K562 (cell line): Measurements from ENCODE around the gene BRAF. TPM values are rescaled to one million over a fixed set of nuclear protein-coding genes. Genes with fewer than 3 reads are reported as not detected.
"Not testable (repeated sequence)": the region's sequence is repeated elsewhere in the genome, so short reads cannot be mapped to it uniquely, and the experiment has no call there.

Source experiments
- ATAC-seq: fragments of 200-7000 bp; cut with Tn5 transposase; 3 replicates; pipeline ENCODE4 v1.9.1; 2020; ENCODE audit warnings: moderate library complexity
- BruUV-seq: library from RNA; stranded (reverse); fragments of 400-500 nt; replicated peaks from 2 replicates; lab custom pipeline; 2021; lab: Mats Ljungman, UMichigan
- CTCF ChIA-PET: fragments of 300-600 bp; formaldehyde crosslinking; extraction: SDS; loops from one replicate; lab custom pipeline; 2021; ENCODE audit warnings: low intra/inter-chr PET ratio; lab: Yijun Ruan, JAX
- POLR2A ChIA-PET: fragments of 300-600, 350-650 bp; sonication (Branson Sonifier 250); formaldehyde crosslinking; extraction: SDS; loops from one replicate; lab custom pipeline; 2021; ENCODE audit warnings: antibody characterized with exemption, inconsistent platforms; lab: Yijun Ruan, JAX
- DNase-seq, 4 experiments: peaks; one replicate each; pipeline versions ENCODE4 v3.0.0 to v3.0.0-alpha.2; 2011 to 2018; ENCODE audit warnings: low spot score in 3 of 4, mixed read lengths in 3 of 4; ENCODE audit errors: extremely low read depth in 1 of 4
- FAIRE-seq: peaks from 2 replicates; lab custom pipeline; 2011; peaks lifted over from hg19 to GRCh38; lab: Jason Lieb, UNC
- H2AFZ ChIP-seq: 2 replicates; pipeline ENCODE4 v1.6.0; 2011; ENCODE audit warnings: low read depth, low read length, control low read depth, inconsistent platforms
- H3K27ac ChIP-seq: fragments of 200-600 bp; 3 replicates; pipeline ENCODE4 v1.8.0; 2011; ENCODE audit warnings: low read depth, mild to moderate bottlenecking, control low read depth, inconsistent platforms, low read length, moderate library complexity, mixed read lengths; ENCODE audit errors: extremely low read depth
- H3K27me3 ChIP-seq, 2 experiments: fragments of 300-600 bp in 1 of 2; 2 replicates in 1 of 2; 3 replicates in 1 of 2; pipeline versions ENCODE4 v1.6.0 to v1.8.0; 2011; ENCODE audit warnings: inconsistent platforms in 2 of 2, low read length in 2 of 2, mild to moderate bottlenecking in 1 of 2, mixed read lengths in 1 of 2, moderate library complexity in 1 of 2; ENCODE audit not compliant: control insufficient read depth in 2 of 2, insufficient read depth in 2 of 2
- H3K36me3 ChIP-seq: fragments of 300-600 bp; 3 replicates; pipeline ENCODE4 v1.8.0; 2011; ENCODE audit warnings: mild to moderate bottlenecking, low read length, inconsistent platforms; ENCODE audit not compliant: control insufficient read depth, insufficient read depth
- H3K4me1 ChIP-seq, 2 experiments: fragments of 200-600 bp in 1 of 2; replicated peaks in 1 of 2; 2 replicates in 1 of 2; 3 replicates in 1 of 2; pipeline versions ENCODE4 v1.5.1 to v1.8.0; 2011; ENCODE audit warnings: inconsistent platforms in 2 of 2, low read length in 2 of 2, mild to moderate bottlenecking in 1 of 2, mixed read lengths in 1 of 2, moderate library complexity in 1 of 2; ENCODE audit not compliant: control insufficient read depth in 2 of 2, insufficient read depth in 2 of 2
- H3K4me2 ChIP-seq: 2 replicates; pipeline ENCODE4 v1.6.1; 2011; ENCODE audit warnings: low read length, control low read depth, inconsistent platforms, mixed read lengths; ENCODE audit not compliant: insufficient read depth
- H3K4me3 ChIP-seq: fragments of 200-600 bp; sonication (generic), shearing (Covaris generic); 2 replicates; pipeline ENCODE4 v1.5.1; 2016; ENCODE audit warnings: control low read depth, inconsistent platforms
- H3K79me2 ChIP-seq: fragments of 200-600 bp; 3 replicates; pipeline ENCODE4 v1.8.0; 2011; ENCODE audit warnings: low read length, inconsistent platforms; ENCODE audit not compliant: control insufficient read depth, insufficient read depth
- H3K9ac ChIP-seq, 2 experiments: 2 replicates each; pipeline versions ENCODE4 v1.6.0 to v1.6.1; 2011; ENCODE audit warnings: low read depth in 2 of 2, low read length in 2 of 2, control low read depth in 1 of 2, inconsistent platforms in 1 of 2, mild to moderate bottlenecking in 1 of 2, mixed read lengths in 1 of 2; ENCODE audit not compliant: insufficient read depth in 1 of 2
- H3K9me1 ChIP-seq: one replicate; pipeline ENCODE4 v1.6.0; 2011; ENCODE audit warnings: inconsistent platforms, mild to moderate bottlenecking, low read length, moderate library complexity; ENCODE audit not compliant: control insufficient read depth, insufficient read depth
- H3K9me3 ChIP-seq: replicated peaks from 2 replicates; pipeline ENCODE4 v1.5.1; 2011; ENCODE audit warnings: low read depth, low read length, inconsistent platforms; ENCODE audit not compliant: control insufficient read depth, insufficient read depth
- H4K20me1 ChIP-seq: replicated peaks from 2 replicates; pipeline ENCODE4 v1.6.1; 2011; ENCODE audit warnings: low read length, inconsistent platforms, mixed read lengths; ENCODE audit not compliant: control insufficient read depth, insufficient read depth
- PTRF ChIP-seq: fragments of 450-650 bp; IDR thresholded peaks from 2 replicates; pipeline ENCODE4 v1.6.1; 2016; ENCODE audit warnings: mild to moderate bottlenecking, missing genetic modification characterization, missing compliant biosample characterization
- RNF2 ChIP-seq: sonication (generic); IDR thresholded peaks from 2 replicates; pipeline ENCODE4 v1.6.1; 2016
- ZBED1 ChIP-seq: IDR thresholded peaks from 2 replicates; pipeline ENCODE4 v1.6.1; 2014
- ZNF699 ChIP-seq: fragments of 250-450 bp; sonication (Bioruptor Pico); IDR thresholded peaks from 2 replicates; pipeline ENCODE4 v1.8.0; 2021; ENCODE audit warnings: mild to moderate bottlenecking, moderate library complexity; ENCODE audit not compliant: insufficient replicate concordance
- WGBS: fragments of 100-300 bp; shearing (Covaris generic); methylation state at CpG from one replicate; pipeline ENCODE4 v1.1.6; 2016; ENCODE audit warnings: low coverage, mixed read lengths; ENCODE audit not compliant: insufficient coverage; ENCODE audit errors: missing lambda C conversion rate; 5-methylcytosine and 5-hydroxymethylcytosine counted together
- in situ Hi-C: fragments of 300-500 bp; cut with MboI; formaldehyde crosslinking; loops from 4 replicates; pipeline ENCODE4 v1.15.0; 2018; ENCODE audit warnings: inconsistent platforms, mixed read lengths
- intact Hi-C: fragments of 100-400 bp; cut with micrococcal nuclease; formaldehyde crosslinking; loops from 2 replicates; pipeline ENCODE4 v1.14.2; 2022
- polyA plus RNA-seq, 8 experiments: library from polyadenylated mRNA; depleted of rRNA in 4 of 8; stranded (reverse) in 5 of 8; unstranded in 3 of 8; fragments of >200 nt; fragmentation: Nextera tagmentation in 2 of 8; fragmentation: Illumina TruSeq in 1 of 8; extraction: Ambion mirVana in 2 of 8; extraction: Trizol in 1 of 8; gene quantifications; 2 replicates each; pipeline versions ENCODE4 v1.2.1 to v1.2.3, GENCODE V29; 2011 to 2014; ENCODE audit warnings: inconsistent platforms in 1 of 8, missing spikeins in 1 of 8
- total RNA-seq, 7 experiments: library from RNA; depleted of rRNA in 6 of 7; stranded (reverse); fragments of >200 nt in 6 of 7; fragmentation: Illumina TruSeq in 2 of 7; extraction: Trizol in 2 of 7; gene quantifications; 2 replicates each; pipeline versions ENCODE4 v1.2.1 to v1.2.3, GENCODE V29; 2011 to 2021; ENCODE audit warnings: low replicate concordance in 1 of 7
- TF ChIP-seq, protein P1 (sequence below): fragments of 200-800 bp; sonication (Bioruptor generic); IDR thresholded peaks from 2 replicates; pipeline ENCODE4 v1.6.1; 2017; ENCODE audit warnings: missing genetic modification characterization, missing compliant biosample characterization
- TF ChIP-seq, protein P2 (sequence below): fragments of 450-650 bp; IDR thresholded peaks from 2 replicates; pipeline ENCODE4 v1.6.1; 2017; ENCODE audit warnings: antibody characterized with exemption, mild to moderate bottlenecking
- TF ChIP-seq, protein P3 (sequence below): fragments of 450-650 bp; IDR thresholded peaks from 2 replicates; pipeline ENCODE4 v1.6.1; 2017; ENCODE audit warnings: mild to moderate bottlenecking, moderate library complexity

Gene BRAF
- total and polyA plus RNA-seq, 9 of the 15 experiments (the other 6 are each of a cell fraction or from before 2014, with no cell fraction given), result 3.6 to 38.3 (median 21.9) TPM

GRCh38 chr7:140669862-140670261 lies 254.9 kb downstream of the BRAF start:
- intact Hi-C loops, result loop anchor here (10.0 kb wide), 2 partner anchors 315 to 865 kb away; no protein-coding TSS in a partner anchor
- H3K79me2 ChIP-seq, H3K4me3 ChIP-seq, BruUV-seq, H3K9ac ChIP-seq, ATAC-seq, H3K27me3 ChIP-seq, H4K20me1 ChIP-seq, in situ Hi-C loops, FAIRE-seq, DNase-seq, H3K27ac ChIP-seq, H3K4me2 ChIP-seq, H3K9me1 ChIP-seq, H3K9me3 ChIP-seq, H3K36me3 ChIP-seq, H2AFZ ChIP-seq: not testable (repeated sequence)
- H3K4me1 ChIP-seq, result peaks cover 20 to 34% of the 10 kb centered on the region in 2 experiments; a peak in 4 of 5 replicates
- ChIA-PET CTCF (interaction anchor here (0.6 kb wide), 1 partner anchor 75 kb away, joined by 3 read pairs; no protein-coding TSS in a partner anchor), POLR2A (interaction anchor here (1.0 to 2.4 kb wide), 4 partner anchors 10 to 42 kb away, joined by 3 to 9 read pairs (median 4); no protein-coding TSS in a partner anchor)
- WGBS, result 20% methylated on average over 10 of the region's 10 CpGs

- H3K27me3 ChIP-seq, result peaks cover 7% of the 10 kb centered on the region in 2 experiments; a peak in 4 of 5 replicates
- ChIA-PET CTCF (no interaction called here), POLR2A (interaction anchor here (1.0 to 2.4 kb wide), 6 partner anchors 10 to 345 kb away, joined by 3 to 9 read pairs (median 4); partner anchors contain the start of gene MRPS33)
- no peak overlapping the region for H3K9ac ChIP-seq
- no peak overlapping the region for H2AFZ ChIP-seq
- in situ Hi-C loops, result no loop called here
- DNase-seq, result no peak
- ATAC-seq, result no peak
- H3K79me2 ChIP-seq, result no peaks in the 10 kb centered on the region
- H3K9me1 ChIP-seq, result no peaks in the 10 kb centered on the region
- peaks cover 20 to 33% of the 10 kb centered on the region in 2 experiments; a peak in 4 of 5 replicates for H3K4me1 ChIP-seq
- H3K4me3 ChIP-seq, result no peak overlapping the region
- no peaks in the 10 kb centered on the region for H3K36me3 ChIP-seq
- WGBS, result 30% methylated on average over 3 of the region's 3 CpGs
- no peak overlapping the region for H3K4me2 ChIP-seq
- H3K9me3 ChIP-seq, result no peaks in the 10 kb centered on the region
- intact Hi-C loops, result no loop called here
- no peaks in the 10 kb centered on the region for H4K20me1 ChIP-seq
- no TSS peak for BruUV-seq
- no peak overlapping the region for H3K27ac ChIP-seq
- no peak for FAIRE-seq
- no peak for TF ChIP-seq ZNF699 (CRISPR knock-in tag)
- no peak for TF ChIP-seq RNF2
- no peak for TF ChIP-seq ZBED1
- TF ChIP-seq, protein P1, sequence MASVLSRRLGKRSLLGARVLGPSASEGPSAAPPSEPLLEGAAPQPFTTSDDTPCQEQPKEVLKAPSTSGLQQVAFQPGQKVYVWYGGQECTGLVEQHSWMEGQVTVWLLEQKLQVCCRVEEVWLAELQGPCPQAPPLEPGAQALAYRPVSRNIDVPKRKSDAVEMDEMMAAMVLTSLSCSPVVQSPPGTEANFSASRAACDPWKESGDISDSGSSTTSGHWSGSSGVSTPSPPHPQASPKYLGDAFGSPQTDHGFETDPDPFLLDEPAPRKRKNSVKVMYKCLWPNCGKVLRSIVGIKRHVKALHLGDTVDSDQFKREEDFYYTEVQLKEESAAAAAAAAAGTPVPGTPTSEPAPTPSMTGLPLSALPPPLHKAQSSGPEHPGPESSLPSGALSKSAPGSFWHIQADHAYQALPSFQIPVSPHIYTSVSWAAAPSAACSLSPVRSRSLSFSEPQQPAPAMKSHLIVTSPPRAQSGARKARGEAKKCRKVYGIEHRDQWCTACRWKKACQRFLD (CRISPR knock-in tag), result no peak
- TF ChIP-seq, protein P2, sequence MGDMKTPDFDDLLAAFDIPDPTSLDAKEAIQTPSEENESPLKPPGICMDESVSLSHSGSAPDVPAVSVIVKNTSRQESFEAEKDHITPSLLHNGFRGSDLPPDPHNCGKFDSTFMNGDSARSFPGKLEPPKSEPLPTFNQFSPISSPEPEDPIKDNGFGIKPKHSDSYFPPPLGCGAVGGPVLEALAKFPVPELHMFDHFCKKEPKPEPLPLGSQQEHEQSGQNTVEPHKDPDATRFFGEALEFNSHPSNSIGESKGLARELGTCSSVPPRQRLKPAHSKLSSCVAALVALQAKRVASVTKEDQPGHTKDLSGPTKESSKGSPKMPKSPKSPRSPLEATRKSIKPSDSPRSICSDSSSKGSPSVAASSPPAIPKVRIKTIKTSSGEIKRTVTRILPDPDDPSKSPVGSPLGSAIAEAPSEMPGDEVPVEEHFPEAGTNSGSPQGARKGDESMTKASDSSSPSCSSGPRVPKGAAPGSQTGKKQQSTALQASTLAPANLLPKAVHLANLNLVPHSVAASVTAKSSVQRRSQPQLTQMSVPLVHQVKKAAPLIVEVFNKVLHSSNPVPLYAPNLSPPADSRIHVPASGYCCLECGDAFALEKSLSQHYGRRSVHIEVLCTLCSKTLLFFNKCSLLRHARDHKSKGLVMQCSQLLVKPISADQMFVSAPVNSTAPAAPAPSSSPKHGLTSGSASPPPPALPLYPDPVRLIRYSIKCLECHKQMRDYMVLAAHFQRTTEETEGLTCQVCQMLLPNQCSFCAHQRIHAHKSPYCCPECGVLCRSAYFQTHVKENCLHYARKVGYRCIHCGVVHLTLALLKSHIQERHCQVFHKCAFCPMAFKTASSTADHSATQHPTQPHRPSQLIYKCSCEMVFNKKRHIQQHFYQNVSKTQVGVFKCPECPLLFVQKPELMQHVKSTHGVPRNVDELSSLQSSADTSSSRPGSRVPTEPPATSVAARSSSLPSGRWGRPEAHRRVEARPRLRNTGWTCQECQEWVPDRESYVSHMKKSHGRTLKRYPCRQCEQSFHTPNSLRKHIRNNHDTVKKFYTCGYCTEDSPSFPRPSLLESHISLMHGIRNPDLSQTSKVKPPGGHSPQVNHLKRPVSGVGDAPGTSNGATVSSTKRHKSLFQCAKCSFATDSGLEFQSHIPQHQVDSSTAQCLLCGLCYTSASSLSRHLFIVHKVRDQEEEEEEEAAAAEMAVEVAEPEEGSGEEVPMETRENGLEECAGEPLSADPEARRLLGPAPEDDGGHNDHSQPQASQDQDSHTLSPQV, result no peak
- TF ChIP-seq, protein P3, sequence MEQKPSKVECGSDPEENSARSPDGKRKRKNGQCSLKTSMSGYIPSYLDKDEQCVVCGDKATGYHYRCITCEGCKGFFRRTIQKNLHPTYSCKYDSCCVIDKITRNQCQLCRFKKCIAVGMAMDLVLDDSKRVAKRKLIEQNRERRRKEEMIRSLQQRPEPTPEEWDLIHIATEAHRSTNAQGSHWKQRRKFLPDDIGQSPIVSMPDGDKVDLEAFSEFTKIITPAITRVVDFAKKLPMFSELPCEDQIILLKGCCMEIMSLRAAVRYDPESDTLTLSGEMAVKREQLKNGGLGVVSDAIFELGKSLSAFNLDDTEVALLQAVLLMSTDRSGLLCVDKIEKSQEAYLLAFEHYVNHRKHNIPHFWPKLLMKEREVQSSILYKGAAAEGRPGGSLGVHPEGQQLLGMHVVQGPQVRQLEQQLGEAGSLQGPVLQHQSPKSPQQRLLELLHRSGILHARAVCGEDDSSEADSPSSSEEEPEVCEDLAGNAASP, result no peak
- TF ChIP-seq PTRF (tag), result no peak
These were observed 255.4 kb downstream of the BRAF start for GRCh38 chr7:140669352-140669751.
